ENCODE data around the gene MRPL21. TPM values are rescaled to one million over a fixed set of nuclear protein-coding genes. Genes with fewer than 3 reads are reported as not detected.

MRPL21 gene
- total RNA-seq, 5 donors from 2014 or later (not counting 1 experiment from before 2014, with no cell fraction given) = 34.0 to 36.9 (median 35.3) TPM

DNA sequence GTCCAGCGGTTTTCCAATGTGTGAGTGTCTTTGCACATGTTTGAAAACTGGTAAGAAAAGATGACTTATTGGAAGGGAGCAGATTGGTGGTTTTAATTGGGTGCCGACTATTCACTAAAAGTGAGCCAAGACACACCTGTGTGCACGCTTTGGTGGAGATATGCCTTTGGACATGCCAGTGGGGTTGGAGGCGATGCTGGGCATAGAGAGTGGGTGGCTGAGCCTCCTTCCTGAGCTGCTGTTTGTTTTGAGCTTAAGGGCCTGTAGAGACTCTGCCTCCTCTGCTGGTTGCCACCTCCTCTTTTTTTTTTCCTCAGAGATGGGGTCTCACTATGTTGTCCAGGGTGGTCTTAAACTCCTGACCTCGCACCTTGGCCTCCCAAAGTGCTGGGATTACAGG lies 9.6 kb upstream of the MRPL21 start:
- no peaks in the 10 kb centered on the region for H3K27me3 Mint-ChIP-seq
- Histone ChIP-seq H3K4me3 (ENCODE audit: control insufficient read depth in 1 of 2, extremely low read depth in 1 of 2, low read length in 1 of 2) (no peak overlapping the region), H3K9me3 (no peaks in the 10 kb centered on the region), H3K4me1 (ENCODE audit: control insufficient read depth in 1 of 2, extremely low read depth in 1 of 2, insufficient read depth in 2 of 2, low read length in 2 of 2) (no peaks in the 10 kb centered on the region), H3K27ac (ENCODE audit: low read length) (no peak overlapping the region), H3K36me3 (ENCODE audit: control insufficient read depth in 2 of 2, extremely low read depth in 1 of 2, insufficient read depth in 1 of 2, low read length in 1 of 2) (peaks cover 7 to 81% of the 10 kb centered on the region in 2 donors), H3K27me3 (replicated peaks in 1 of 2; ENCODE audit: control insufficient read depth in 2 of 2, extremely low read depth in 1 of 2, insufficient read depth in 2 of 2, low read length in 1 of 2) (no peaks in the 10 kb centered on the region)
- peaks cover 49% of the 10 kb centered on the region for H3K36me3 Mint-ChIP-seq
- POLR2A ChIA-PET = no interaction called here
- CTCF ChIA-PET = no interaction called here
- no peak overlapping the region for H3K4me3 Mint-ChIP-seq
- ATAC-seq (replicated peaks in 1 of 4) = no peak
- no peaks in the 10 kb centered on the region for H3K9me3 Mint-ChIP-seq
- no peak overlapping the region for H3K27ac Mint-ChIP-seq
- no peak for DNase-seq
- WGBS (ENCODE audit: insufficient coverage) = 97% methylated on average over 3 of the region's 5 CpGs
- no peaks in the 10 kb centered on the region for H3K4me1 Mint-ChIP-seq

DNA sequence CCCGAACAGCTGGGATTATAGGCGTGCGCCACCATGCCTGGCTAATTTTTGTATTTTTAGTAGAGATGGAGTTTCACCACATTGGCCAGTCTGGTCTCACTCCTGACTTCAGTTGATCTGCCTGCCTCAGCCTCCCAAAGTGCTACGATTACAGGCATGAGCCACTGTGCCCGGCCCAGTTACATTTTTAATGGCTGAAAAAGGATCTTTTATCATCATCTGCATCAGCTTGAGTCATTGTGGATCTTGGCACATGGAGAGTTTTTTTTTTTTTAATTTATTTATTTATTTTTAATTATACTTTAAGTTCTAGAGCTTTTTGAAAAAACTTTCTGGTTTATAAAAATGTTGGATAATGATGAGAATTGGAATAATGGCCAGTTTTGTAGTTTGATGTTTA lies 8.6 kb upstream of the MRPL21 start:
- Histone ChIP-seq H3K27ac (ENCODE audit: low read length) (no peak overlapping the region), H3K4me1 (ENCODE audit: control insufficient read depth in 1 of 2, extremely low read depth in 1 of 2, insufficient read depth in 2 of 2, low read length in 2 of 2) (no peaks in the 10 kb centered on the region), H3K4me3 (ENCODE audit: control insufficient read depth in 1 of 2, extremely low read depth in 1 of 2, low read length in 1 of 2) (no peak overlapping the region), H3K27me3 (replicated peaks in 1 of 2; ENCODE audit: control insufficient read depth in 2 of 2, extremely low read depth in 1 of 2, insufficient read depth in 2 of 2, low read length in 1 of 2) (no peaks in the 10 kb centered on the region), H3K36me3 (ENCODE audit: control insufficient read depth in 2 of 2, extremely low read depth in 1 of 2, insufficient read depth in 1 of 2, low read length in 1 of 2) (peaks cover 13 to 81% of the 10 kb centered on the region in 2 donors), H3K9me3 (no peaks in the 10 kb centered on the region)
- Mint-ChIP-seq H3K9me3 (no peaks in the 10 kb centered on the region), H3K4me1 (peaks cover 0 to 2% (median 1%) of the 10 kb centered on the region in 3 donors), H3K27me3 (no peaks in the 10 kb centered on the region), H3K4me3 (no peak overlapping the region), H3K36me3 (peaks cover 46% of the 10 kb centered on the region), H3K27ac (no peak overlapping the region)
- ChIA-PET POLR2A (no interaction called here), CTCF (no interaction called here)
- DNase-seq = no peak
- no CpG with 5 or more reads among the region's 5 CpGs for WGBS (ENCODE audit: insufficient coverage)
- no peak for ATAC-seq (replicated peaks in 1 of 4)

DNA sequence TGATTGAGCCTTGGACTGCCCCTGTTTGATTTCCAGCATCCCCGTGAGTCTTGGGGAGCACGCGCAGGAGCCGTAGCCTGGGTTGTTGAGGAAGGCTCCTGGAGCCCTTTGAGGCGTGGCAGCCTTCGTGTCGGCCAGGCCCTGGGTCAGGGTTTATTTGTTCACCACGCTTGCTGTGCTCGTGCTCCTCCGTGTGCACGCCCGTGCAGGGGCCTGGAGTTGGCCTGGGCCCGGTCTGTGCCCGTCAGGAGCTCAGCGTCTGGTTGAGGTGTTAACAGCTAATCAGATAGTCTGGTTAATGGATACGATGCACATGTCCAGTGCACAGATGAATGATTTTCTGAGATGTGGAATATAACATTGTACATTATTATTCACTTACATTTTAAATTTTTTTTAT lies 8.1 kb upstream of the MRPL21 start:
- no peaks in the 10 kb centered on the region for H3K4me1 ChIP-seq (ENCODE audit: control insufficient read depth in 1 of 2, extremely low read depth in 1 of 2, insufficient read depth in 2 of 2, low read length in 2 of 2)
- Mint-ChIP-seq H3K9me3 (no peaks in the 10 kb centered on the region), H3K4me1 (peaks cover 0 to 2% (median 1%) of the 10 kb centered on the region in 3 donors), H3K27ac (no peak overlapping the region), H3K27me3 (no peaks in the 10 kb centered on the region), H3K36me3 (peaks cover 45% of the 10 kb centered on the region), H3K4me3 (no peak overlapping the region)
- H3K4me3 ChIP-seq (ENCODE audit: control insufficient read depth in 1 of 2, extremely low read depth in 1 of 2, low read length in 1 of 2) = no peak overlapping the region
- CTCF ChIA-PET = no interaction called here
- 90% methylated on average over 13 of the region's 16 CpGs for WGBS (ENCODE audit: insufficient coverage)
- H3K27ac ChIP-seq (ENCODE audit: low read length) = no peak overlapping the region
- H3K36me3 ChIP-seq (ENCODE audit: control insufficient read depth in 2 of 2, extremely low read depth in 1 of 2, insufficient read depth in 1 of 2, low read length in 1 of 2) = peaks cover 13 to 81% of the 10 kb centered on the region in 2 donors
- DNase-seq = no peak
- H3K9me3 ChIP-seq = no peaks in the 10 kb centered on the region
- no peak for ATAC-seq (replicated peaks in 1 of 4)
- POLR2A ChIA-PET = no interaction called here
- H3K27me3 ChIP-seq (replicated peaks in 1 of 2; ENCODE audit: control insufficient read depth in 2 of 2, extremely low read depth in 1 of 2, insufficient read depth in 2 of 2, low read length in 1 of 2) = no peaks in the 10 kb centered on the region

GRCh38 chr11:68910965-68911364 lies 7.3 kb upstream of the MRPL21 start:
- H3K4me3 ChIP-seq (ENCODE audit: control insufficient read depth in 1 of 2, extremely low read depth in 1 of 2, low read length in 1 of 2) = no peak overlapping the region
- Mint-ChIP-seq H3K9me3 (no peaks in the 10 kb centered on the region), H3K27me3 (no peaks in the 10 kb centered on the region), H3K27ac (no peak overlapping the region), H3K4me1 (peaks cover 1 to 5% (median 5%) of the 10 kb centered on the region in 3 donors), H3K4me3 (no peak overlapping the region), H3K36me3 (peaks cover 39% of the 10 kb centered on the region)
- H3K27ac ChIP-seq (ENCODE audit: low read length) = no peak overlapping the region
- ChIA-PET POLR2A (no interaction called here), CTCF (no interaction called here)
- no peaks in the 10 kb centered on the region for H3K27me3 ChIP-seq (replicated peaks in 1 of 2; ENCODE audit: control insufficient read depth in 2 of 2, extremely low read depth in 1 of 2, insufficient read depth in 2 of 2, low read length in 1 of 2)
- WGBS (ENCODE audit: insufficient coverage) = 63% methylated on average over 2 of the region's 8 CpGs
- peaks cover 8 to 78% of the 10 kb centered on the region in 2 donors for H3K36me3 ChIP-seq (ENCODE audit: control insufficient read depth in 2 of 2, extremely low read depth in 1 of 2, insufficient read depth in 1 of 2, low read length in 1 of 2)
- ATAC-seq (replicated peaks in 1 of 4) = no peak
- H3K4me1 ChIP-seq (ENCODE audit: control insufficient read depth in 1 of 2, extremely low read depth in 1 of 2, insufficient read depth in 2 of 2, low read length in 2 of 2) = peaks cover 0 to 2% of the 10 kb centered on the region in 2 experiments
- no peaks in the 10 kb centered on the region for H3K9me3 ChIP-seq
- no peak for DNase-seq

DNA sequence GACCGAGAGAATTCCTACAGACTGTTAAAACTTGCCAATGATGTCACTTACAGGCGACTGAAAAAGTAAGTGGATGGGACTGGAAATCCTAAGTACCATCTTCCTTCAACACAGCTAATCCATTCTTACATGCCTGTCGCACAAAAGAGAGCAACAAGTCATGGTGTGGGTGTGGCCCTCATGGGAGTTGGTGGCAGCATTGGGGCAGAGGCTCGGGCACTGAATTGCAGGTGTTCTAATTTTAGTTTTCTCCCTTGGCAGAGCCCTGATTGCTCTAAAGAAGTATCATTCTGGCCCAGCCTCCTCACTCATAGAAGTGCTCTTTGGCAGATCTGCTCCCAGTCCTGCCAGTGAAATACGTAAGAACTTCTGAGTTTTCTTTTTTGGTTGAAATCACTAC lies 4.6 kb upstream of the MRPL21 start:
- Histone ChIP-seq H3K27me3 (replicated peaks in 1 of 2; ENCODE audit: control insufficient read depth in 2 of 2, extremely low read depth in 1 of 2, insufficient read depth in 2 of 2, low read length in 1 of 2) (no peaks in the 10 kb centered on the region), H3K4me1 (ENCODE audit: control insufficient read depth in 1 of 2, extremely low read depth in 1 of 2, insufficient read depth in 2 of 2, low read length in 2 of 2) (peaks cover 0 to 20% of the 10 kb centered on the region in 2 experiments), H3K36me3 (ENCODE audit: control insufficient read depth in 2 of 2, extremely low read depth in 1 of 2, insufficient read depth in 1 of 2, low read length in 1 of 2) (peaks cover 7 to 53% of the 10 kb centered on the region in 2 donors), H3K9me3 (no peaks in the 10 kb centered on the region), H3K4me3 (ENCODE audit: control insufficient read depth in 1 of 2, extremely low read depth in 1 of 2, low read length in 1 of 2) (no peak overlapping the region), H3K27ac (ENCODE audit: low read length) (no peak overlapping the region)
- H3K27me3 Mint-ChIP-seq = no peaks in the 10 kb centered on the region
- POLR2A ChIA-PET = no interaction called here
- H3K9me3 Mint-ChIP-seq = no peaks in the 10 kb centered on the region
- H3K36me3 Mint-ChIP-seq = peaks cover 28% of the 10 kb centered on the region
- no peak overlapping the region for H3K4me3 Mint-ChIP-seq
- H3K4me1 Mint-ChIP-seq = peaks cover 24 to 29% (median 25%) of the 10 kb centered on the region in 3 donors
- 100% methylated on average over 2 of the region's 5 CpGs for WGBS (ENCODE audit: insufficient coverage)
- ATAC-seq (replicated peaks in 1 of 4) = no peak
- DNase-seq = no peak
- H3K27ac Mint-ChIP-seq = no peak overlapping the region
- CTCF ChIA-PET = no interaction called here

DNA sequence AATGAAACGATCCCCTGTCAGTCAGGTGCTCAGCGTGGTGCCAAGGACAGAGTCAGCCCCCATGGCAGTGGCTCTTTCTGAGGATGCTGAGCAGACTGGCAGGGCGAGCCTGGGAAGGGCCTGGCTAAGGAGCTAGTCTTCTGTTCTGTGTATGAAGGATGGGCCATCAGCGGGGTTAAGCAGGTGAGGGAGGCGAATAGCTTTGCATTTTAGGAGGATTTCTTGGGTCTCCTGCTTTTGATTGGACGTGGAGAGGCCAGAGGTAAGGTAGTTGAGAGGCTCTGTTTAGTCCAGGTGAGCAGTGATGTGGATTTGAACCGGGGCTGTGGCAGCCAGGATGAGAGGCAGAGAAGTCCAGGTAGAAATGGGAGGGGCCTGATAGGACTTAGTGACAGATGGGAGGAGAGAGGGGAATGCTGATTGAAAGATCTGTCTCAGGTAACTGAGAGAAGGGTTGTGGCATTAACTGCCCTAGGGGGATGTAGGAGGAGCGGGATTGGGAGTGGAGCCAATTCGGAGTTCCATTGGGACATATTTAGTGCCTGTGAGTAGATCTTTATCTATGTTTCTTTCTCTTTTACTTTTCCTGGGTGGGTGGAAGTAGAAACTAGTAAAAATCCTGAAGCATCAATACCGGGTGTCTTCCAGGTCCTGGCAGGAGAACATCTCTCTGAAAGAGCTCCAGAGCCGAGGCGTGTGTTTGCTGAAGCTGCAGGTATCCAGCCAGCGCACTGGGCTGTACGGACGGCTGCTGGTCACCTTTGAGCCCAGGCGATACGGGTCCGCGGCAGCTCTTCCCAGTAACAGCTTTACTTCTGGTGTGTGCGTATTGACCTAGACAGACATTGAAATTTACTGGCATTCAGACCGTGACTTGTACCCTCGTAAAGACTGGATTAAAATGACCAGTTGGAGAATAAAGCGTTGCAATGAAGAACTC lies 2.1 kb upstream of the MRPL21 start:
- no peaks in the 10 kb centered on the region for H3K27me3 Mint-ChIP-seq
- Histone ChIP-seq H3K4me3 (ENCODE audit: control insufficient read depth in 1 of 2, extremely low read depth in 1 of 2, low read length in 1 of 2) (no peak overlapping the region), H3K27me3 (replicated peaks in 1 of 2; ENCODE audit: control insufficient read depth in 2 of 2, extremely low read depth in 1 of 2, insufficient read depth in 2 of 2, low read length in 1 of 2) (no peaks in the 10 kb centered on the region), H3K9me3 (no peaks in the 10 kb centered on the region), H3K27ac (ENCODE audit: low read length) (no peak overlapping the region), H3K36me3 (ENCODE audit: control insufficient read depth in 2 of 2, extremely low read depth in 1 of 2, insufficient read depth in 1 of 2, low read length in 1 of 2) (peaks cover 7 to 30% of the 10 kb centered on the region in 2 donors), H3K4me1 (ENCODE audit: control insufficient read depth in 1 of 2, extremely low read depth in 1 of 2, insufficient read depth in 2 of 2, low read length in 2 of 2) (peaks cover 7 to 24% of the 10 kb centered on the region in 2 experiments)
- CTCF ChIA-PET = no interaction called here
- 95% methylated on average over 21 of the region's 23 CpGs for WGBS (ENCODE audit: insufficient coverage)
- no peak overlapping the region for H3K27ac Mint-ChIP-seq
- POLR2A ChIA-PET = no interaction called here
- no peaks in the 10 kb centered on the region for H3K9me3 Mint-ChIP-seq
- H3K36me3 Mint-ChIP-seq = peaks cover 17% of the 10 kb centered on the region
- peak overlapping the region; percentile 95 to 99 (median 96) for H3K4me3 Mint-ChIP-seq
- H3K4me1 Mint-ChIP-seq = peaks cover 45 to 48% (median 46%) of the 10 kb centered on the region in 3 donors
- DNase-seq = no peak
- ATAC-seq (replicated peaks in 1 of 4) = no peak
